Ascending aorta (tissue), 2 donors: ENCODE data around the gene RICTOR. TPM values are rescaled to one million over a fixed set of nuclear protein-coding genes. Genes with fewer than 3 reads are reported as not detected.
"Not testable (repeated sequence)": the region's sequence is repeated elsewhere in the genome, so short reads cannot be mapped to it uniquely, and the experiment has no call there.

ENCODE experiments used
- DNase-seq, 2 donors: peaks; one replicate each; pipeline ENCODE4 v3.0.0-alpha.2; 2019; ENCODE audit warnings: low spot score in 2 of 2
- H3K27ac ChIP-seq, 2 donors: fragments of 200-600 bp; sonication (generic); one replicate each; pipeline ENCODE4 v1.5.1; 2016 to 2017; ENCODE audit warnings: mild to moderate bottlenecking in 1 of 2
- H3K27me3 ChIP-seq: fragments of 200-600 bp; sonication (generic); one replicate; pipeline ENCODE4 v1.5.1; 2017
- H3K36me3 ChIP-seq, 2 donors: fragments of 200-600 bp; sonication (generic); one replicate each; pipeline ENCODE4 v1.5.1; 2016
- H3K4me1 ChIP-seq, 2 donors: fragments of 200-600 bp; sonication (generic); one replicate each; pipeline ENCODE4 v1.5.1; 2016 to 2017; ENCODE audit warnings: mild to moderate bottlenecking in 1 of 2
- H3K4me3 ChIP-seq, 2 donors: fragments of 200-600 bp; sonication (generic); one replicate each; pipeline ENCODE4 v1.5.1; 2016 to 2017; ENCODE audit warnings: mild to moderate bottlenecking in 1 of 2
- H3K9me3 ChIP-seq, 2 donors: fragments of 200-600 bp; sonication (generic); one replicate each; pipeline ENCODE4 v1.5.1; 2016
- CTCF ChIP-seq, 3 experiments: fragments of 200-600 bp in 2 of 3; fragments of 450-650 bp in 1 of 3; sonication (generic) in 2 of 3; IDR thresholded peaks; one replicate each; pipeline ENCODE4 v1.5.1; 2016 to 2019; ENCODE audit warnings: antibody characterized with exemption in 3 of 3, mild to moderate bottlenecking in 1 of 3, moderate library complexity in 1 of 3
- intact Hi-C: fragments of 100-400 bp; cut with DNase I; formaldehyde crosslinking; loops from one replicate; pipeline ENCODE4 v1.15.1; 2023
- total RNA-seq: library from RNA; depleted of rRNA; stranded (reverse); fragments of >200 nt; gene quantifications from one replicate; pipeline ENCODE4 v1.1.0, GENCODE V29; 2016

RICTOR gene
- total RNA-seq, 1 donor from 2014 or later: 12.1 TPM

- TF ChIP-seq CTCF (IDR thresholded peaks at IDR 0.05): no peak
- no peak for DNase-seq
- Histone ChIP-seq H3K4me1 (peaks cover 0 to 23% of the 10 kb centered on the region in 2 donors), H3K36me3 (peaks cover 3 to 5% of the 10 kb centered on the region in 2 donors), H3K27me3 (no peaks in the 10 kb centered on the region), H3K4me3 (no peak overlapping the region), H3K27ac (peak overlapping the region; percentile 87), H3K9me3 (no peaks in the 10 kb centered on the region)
- intact Hi-C loops: no loop called here
These were observed 57.5 kb downstream of the RICTOR start for GRCh38 chr5:39016587-39017275.

- no peak for TF ChIP-seq CTCF (IDR thresholded peaks at IDR 0.05)
- no peak overlapping the region for H3K4me3 ChIP-seq
- H3K27me3 ChIP-seq: no peaks in the 10 kb centered on the region
- H3K4me1 ChIP-seq: peaks cover 0 to 21% of the 10 kb centered on the region in 2 donors
- no peak for DNase-seq
- H3K27ac ChIP-seq: peak overlapping the region; percentile 87
- intact Hi-C loops: no loop called here
- peaks cover 0 to 4% of the 10 kb centered on the region in 2 donors for H3K9me3 ChIP-seq
- H3K36me3 ChIP-seq: peaks cover 5 to 9% of the 10 kb centered on the region in 2 donors
These were observed 58.2 kb downstream of the RICTOR start for GRCh38 chr5:39015743-39016586.

DNA sequence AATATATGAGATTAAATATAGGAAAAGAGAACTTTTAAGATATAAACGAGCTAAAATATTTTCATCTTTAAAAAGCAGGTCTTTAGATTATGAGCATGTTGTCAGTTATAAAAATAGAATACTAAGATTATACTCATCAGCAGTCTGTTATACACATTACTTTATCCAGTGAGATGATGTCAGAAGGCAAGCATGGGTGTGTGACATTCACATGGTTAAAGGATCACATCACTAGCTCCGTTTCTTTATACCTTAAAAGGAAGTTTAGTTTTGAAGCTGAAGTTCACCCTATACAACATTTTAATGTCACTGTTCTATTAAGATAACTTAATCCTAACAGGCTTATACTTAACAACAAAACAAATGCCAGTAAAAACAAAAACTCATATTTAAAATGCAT, 59.6 kb downstream of the RICTOR start:
- no peaks in the 10 kb centered on the region for H3K27me3 ChIP-seq
- peak overlapping the region; percentile 87 for H3K27ac ChIP-seq
- H3K4me1 ChIP-seq: peaks cover 0 to 21% of the 10 kb centered on the region in 2 donors
- DNase-seq: no peak
- intact Hi-C loops: loop anchor here (5.0 kb wide), 1 partner anchor 167 kb away; the partner anchor contains the start of gene OSMR
- H3K4me3 ChIP-seq: no peak overlapping the region
- no peak for TF ChIP-seq CTCF (IDR thresholded peaks at IDR 0.05)
- peaks cover 0 to 10% of the 10 kb centered on the region in 2 donors for H3K9me3 ChIP-seq
- H3K36me3 ChIP-seq: peaks cover 4 to 17% of the 10 kb centered on the region in 2 donors

- Histone ChIP-seq H3K4me1 (peaks cover 0 to 21% of the 10 kb centered on the region in 2 donors), H3K27me3 (no peaks in the 10 kb centered on the region), H3K4me3 (no peak overlapping the region), H3K27ac (peak overlapping the region; percentile 78 to 87), H3K36me3 (peaks cover 0 to 17% of the 10 kb centered on the region in 2 donors), H3K9me3 (peaks cover 0 to 10% of the 10 kb centered on the region in 2 donors)
- no peak for DNase-seq
- intact Hi-C loops: loop anchor here (5.0 kb wide), 1 partner anchor 167 kb away; the partner anchor contains the start of gene OSMR
- no peak for TF ChIP-seq CTCF (IDR thresholded peaks at IDR 0.05)
These were observed 60.3 kb downstream of the RICTOR start for GRCh38 chr5:39013938-39014337.

DNA sequence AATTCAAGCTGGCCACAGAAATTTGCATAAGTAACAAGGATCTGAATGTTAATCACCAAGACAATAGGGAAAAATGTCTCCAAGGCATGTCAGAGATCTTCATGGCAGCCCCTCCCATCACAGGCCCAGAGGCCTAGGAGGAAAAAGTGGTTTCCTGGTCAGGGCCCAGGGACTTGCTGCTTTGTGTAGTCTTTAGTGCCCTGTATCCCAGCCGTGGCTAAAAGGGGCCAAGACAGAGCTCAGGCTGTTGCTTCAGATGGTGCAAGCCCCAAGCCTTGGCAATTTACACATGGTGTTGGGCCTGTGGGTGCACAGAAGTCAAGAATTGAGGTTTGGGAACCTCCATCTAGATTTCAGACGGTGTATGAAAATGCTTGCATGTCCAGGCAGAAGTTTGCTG, 63.2 kb downstream of the RICTOR start:
- Histone ChIP-seq H3K9me3 (peaks cover 0 to 10% of the 10 kb centered on the region in 2 donors), H3K36me3 (peaks cover 0 to 17% of the 10 kb centered on the region in 2 donors), H3K4me1 (peaks cover 0 to 16% of the 10 kb centered on the region in 2 donors)
- intact Hi-C loops: loop anchor here (5.0 kb wide), 1 partner anchor 164 kb away; the partner anchor contains the start of gene OSMR
- not testable (repeated sequence) for DNase-seq, H3K4me3 ChIP-seq, H3K27ac ChIP-seq, H3K27me3 ChIP-seq
